Measurements from ENCODE around the gene PCDHB14.

DNA sequence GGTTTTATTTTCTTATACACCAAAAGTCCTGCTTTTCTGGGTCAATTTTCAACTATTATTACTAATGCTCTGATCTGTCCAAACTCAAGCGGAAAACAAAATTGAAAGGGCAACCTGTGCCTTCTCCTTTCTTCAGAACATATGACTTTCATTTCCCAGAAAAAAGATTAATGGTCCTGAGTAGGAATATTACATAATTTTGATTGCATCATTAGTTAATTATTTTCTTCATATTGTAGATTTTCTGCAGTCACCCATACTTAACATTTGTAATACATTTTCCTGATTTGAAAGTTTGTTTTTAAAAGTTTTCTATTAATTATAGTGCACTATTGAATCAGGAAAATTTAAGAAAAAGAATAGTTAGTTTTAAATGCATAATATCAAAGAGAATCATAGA lies 47.2 kb upstream of the PCDHB14 start:
- TF ChIP-seq, protein P1, sequence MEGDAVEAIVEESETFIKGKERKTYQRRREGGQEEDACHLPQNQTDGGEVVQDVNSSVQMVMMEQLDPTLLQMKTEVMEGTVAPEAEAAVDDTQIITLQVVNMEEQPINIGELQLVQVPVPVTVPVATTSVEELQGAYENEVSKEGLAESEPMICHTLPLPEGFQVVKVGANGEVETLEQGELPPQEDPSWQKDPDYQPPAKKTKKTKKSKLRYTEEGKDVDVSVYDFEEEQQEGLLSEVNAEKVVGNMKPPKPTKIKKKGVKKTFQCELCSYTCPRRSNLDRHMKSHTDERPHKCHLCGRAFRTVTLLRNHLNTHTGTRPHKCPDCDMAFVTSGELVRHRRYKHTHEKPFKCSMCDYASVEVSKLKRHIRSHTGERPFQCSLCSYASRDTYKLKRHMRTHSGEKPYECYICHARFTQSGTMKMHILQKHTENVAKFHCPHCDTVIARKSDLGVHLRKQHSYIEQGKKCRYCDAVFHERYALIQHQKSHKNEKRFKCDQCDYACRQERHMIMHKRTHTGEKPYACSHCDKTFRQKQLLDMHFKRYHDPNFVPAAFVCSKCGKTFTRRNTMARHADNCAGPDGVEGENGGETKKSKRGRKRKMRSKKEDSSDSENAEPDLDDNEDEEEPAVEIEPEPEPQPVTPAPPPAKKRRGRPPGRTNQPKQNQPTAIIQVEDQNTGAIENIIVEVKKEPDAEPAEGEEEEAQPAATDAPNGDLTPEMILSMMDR (IDR thresholded peaks at IDR 0.05) = no peak
- no peak for TF ChIP-seq POLR2A (IDR thresholded peaks at IDR 0.05)
- no peak for TF ChIP-seq EP300 (IDR thresholded peaks at IDR 0.05)
- no peak for TF ChIP-seq POLR2AphosphoS5 (IDR thresholded peaks at IDR 0.05)
